ENCODE data around the gene LTB4R2. TPM values are rescaled to one million over a fixed set of nuclear protein-coding genes. Genes with fewer than 3 reads are reported as not detected.

Gene LTB4R2
- total RNA-seq, 4 donors from 2014 or later: 4.4 to 81.5 (median 7.1) TPM

- Histone ChIP-seq H3K4me1 (peaks cover 0 to 1% (median under 1%) of the 10 kb centered on the region in 4 donors), H3K27me3 (no peaks in the 10 kb centered on the region), H3K27ac (no peak overlapping the region), H3K4me3 (no peak overlapping the region), H3K9me3 (no peaks in the 10 kb centered on the region), H3K36me3 (peaks cover 0 to 37% (median 17%) of the 10 kb centered on the region in 4 donors)
- intact Hi-C loops (cut with DNase I; ENCODE audit: low total_unique reads): no loop called here
- 87% methylated on average over 3 of the region's 3 CpGs; no CpG with 5 or more reads in 1 of the 2 donors for WGBS, 2 donors (ENCODE audit: low coverage in 1 of 2)
- in situ Hi-C loops (cut with MboI; ENCODE audit: low pct_ligation_motif_present in 1 of 4, low pct_unique_long_range_greater_than_20kb in 1 of 4, low sequenced_read_pairs in 3 of 4): loop anchor here in 1 of 4 donors (5.0 kb wide), 1 partner anchor 44 kb away; no protein-coding TSS in a partner anchor
- no peak for DNase-seq
- TF ChIP-seq POLR2A (IDR thresholded peaks at IDR 0.05) (no peak), POLR2AphosphoS5 (IDR thresholded peaks at IDR 0.05) (no peak), EP300 (IDR thresholded peaks at IDR 0.05; ENCODE audit: low read depth) (no peak), CTCF (IDR thresholded peaks at IDR 0.05) (no peak)
These were observed 18.4 kb upstream of the LTB4R2 start for GRCh38 chr14:24291446-24292117.

GRCh38 chr14:24292118-24292807 lies 17.7 kb upstream of the LTB4R2 start:
- TF ChIP-seq POLR2AphosphoS5 (IDR thresholded peaks at IDR 0.05) (no peak), POLR2A (IDR thresholded peaks at IDR 0.05) (no peak), CTCF (IDR thresholded peaks at IDR 0.05) (no peak), EP300 (IDR thresholded peaks at IDR 0.05; ENCODE audit: low read depth) (no peak)
- H3K36me3 ChIP-seq: peaks cover 0 to 37% (median 17%) of the 10 kb centered on the region in 4 donors

GRCh38 chr14:24293525-24293924 lies 16.4 kb upstream of the LTB4R2 start:
- Histone ChIP-seq H3K9me3 (no peaks in the 10 kb centered on the region), H3K4me1 (peaks cover 1 to 21% (median 6%) of the 10 kb centered on the region in 4 donors), H3K4me3 (no peak overlapping the region), H3K27ac (no peak overlapping the region), H3K36me3 (peaks cover 0 to 37% (median 17%) of the 10 kb centered on the region in 4 donors), H3K27me3 (no peaks in the 10 kb centered on the region)
- WGBS, 2 donors (ENCODE audit: low coverage in 1 of 2): 93 to 96% methylated on average over 2 of the region's 2 CpGs
- in situ Hi-C loops (cut with MboI; ENCODE audit: low pct_ligation_motif_present in 1 of 4, low pct_unique_long_range_greater_than_20kb in 1 of 4, low sequenced_read_pairs in 3 of 4): loop anchor here in 1 of 4 donors (5.0 kb wide), 1 partner anchor 46 kb away; no protein-coding TSS in a partner anchor
- DNase-seq: no peak
- intact Hi-C loops (cut with DNase I; ENCODE audit: low total_unique reads): no loop called here
- TF ChIP-seq POLR2A (IDR thresholded peaks at IDR 0.05): no peak
- TF ChIP-seq EP300 (IDR thresholded peaks at IDR 0.05; ENCODE audit: low read depth): no peak
- TF ChIP-seq CTCF (IDR thresholded peaks at IDR 0.05): no peak
- TF ChIP-seq POLR2AphosphoS5 (IDR thresholded peaks at IDR 0.05): no peak

More at GRCh38 chr14:24292118-24292807, 17.7 kb upstream of the LTB4R2 start:
- intact Hi-C loops (cut with DNase I; ENCODE audit: low total_unique reads) (no loop called here), in situ Hi-C loops (cut with MboI; ENCODE audit: low pct_ligation_motif_present in 1 of 4, low pct_unique_long_range_greater_than_20kb in 1 of 4, low sequenced_read_pairs in 3 of 4) (loop anchor here in 1 of 4 donors (5.0 kb wide), 1 partner anchor 45 kb away; no protein-coding TSS in a partner anchor)
- WGBS, 2 donors (ENCODE audit: low coverage in 1 of 2): 97 to 100% methylated on average over 1 to 11 of the region's 11 CpGs
- Histone ChIP-seq H3K9me3 (no peaks in the 10 kb centered on the region), H3K27me3 (no peaks in the 10 kb centered on the region), H3K4me1 (peaks cover 0 to 8% (median 3%) of the 10 kb centered on the region in 4 donors), H3K27ac (no peak overlapping the region), H3K4me3 (no peak overlapping the region)
- DNase-seq: no peak
